Coronary artery (tissue), 2 donors: ENCODE data around the gene PCSK4.

ENCODE experiments used
- DNase-seq: peaks from one replicate; pipeline ENCODE4 v3.0.0-alpha.2; 2017; ENCODE audit warnings: low spot score
- H3K27ac ChIP-seq, 2 donors: fragments of 200-600 bp; sonication (generic); one replicate each; pipeline ENCODE4 v1.5.1; 2016 to 2019
- H3K4me3 ChIP-seq: fragments of 200-600 bp; sonication (generic); 2 replicates; pipeline ENCODE4 v1.5.1; 2016; ENCODE audit warnings: mild to moderate bottlenecking, moderate library complexity
- CTCF ChIP-seq: fragments of 200-600 bp; sonication (generic); IDR thresholded peaks from one replicate; pipeline ENCODE4 v1.5.1; 2019; ENCODE audit warnings: antibody characterized with exemption

Gene PCSK4

GRCh38 chr19:1488282-1488601 lies 1.9 kb downstream of the PCSK4 start:
- Histone ChIP-seq H3K27ac (no peak overlapping the region), H3K4me3 (no peak overlapping the region)
- TF ChIP-seq CTCF: no peak
- DNase-seq: no peak

- H3K27ac ChIP-seq: no peak overlapping the region
- no peak for DNase-seq
- H3K4me3 ChIP-seq: no peak overlapping the region
- no peak for TF ChIP-seq CTCF
These were observed 2.4 kb downstream of the PCSK4 start for GRCh38 chr19:1487576-1488281.

GRCh38 chr19:1486720-1487575 lies 3.2 kb downstream of the PCSK4 start:
- Histone ChIP-seq H3K27ac (no peak overlapping the region), H3K4me3 (no peak overlapping the region)
- no peak for TF ChIP-seq CTCF
- no peak for DNase-seq

GRCh38 chr19:1483979-1484428 lies 6.1 kb downstream of the PCSK4 start:
- Histone ChIP-seq H3K4me3 (no peak overlapping the region), H3K27ac (no peak overlapping the region)
- TF ChIP-seq CTCF: no peak
- no peak for DNase-seq

- no peak for TF ChIP-seq CTCF
- no peak for DNase-seq
- no peak overlapping the region for H3K4me3 ChIP-seq
- H3K27ac ChIP-seq: no peak overlapping the region
These were observed 6.8 kb downstream of the PCSK4 start for GRCh38 chr19:1483131-1483978.

- no peak for TF ChIP-seq CTCF
- H3K4me3 ChIP-seq: no peak overlapping the region
These were observed 7.6 kb downstream of the PCSK4 start for GRCh38 chr19:1482361-1483130.

More at GRCh38 chr19:1482361-1483130, 7.6 kb downstream of the PCSK4 start:
- DNase-seq: no peak
- no peak overlapping the region for H3K27ac ChIP-seq
